Kidney (tissue), 14 donors: ENCODE results near the gene PLAAT2. TPM values are rescaled to one million over a fixed set of nuclear protein-coding genes. Genes with fewer than 3 reads are reported as not detected.

Experiments
- DNase-seq, 5 donors: peaks; one replicate each; pipeline ENCODE4 v3.0.0-alpha.2; 2013 to 2020
- FAIRE-seq: peaks from 2 replicates; lab custom pipeline; 2012; peaks lifted over from hg19 to GRCh38; lab: Jason Lieb, UNC
- H3K27ac ChIP-seq, 2 donors: one replicate each; pipeline ENCODE4 v1.7.0; 2013; ENCODE audit warnings: low read depth in 2 of 2, low read length in 2 of 2, inconsistent platforms in 1 of 2
- H3K27me3 ChIP-seq: one replicate; pipeline ENCODE4 v1.7.1; 2013; ENCODE audit warnings: low read length, inconsistent platforms; ENCODE audit not compliant: control insufficient read depth, insufficient read depth
- H3K36me3 ChIP-seq, 3 donors: one replicate each; pipeline versions ENCODE4 v1.7.0 to v1.7.1; 2013; ENCODE audit warnings: low read length in 3 of 3, control low read depth in 1 of 3, inconsistent platforms in 1 of 3; ENCODE audit not compliant: insufficient read depth in 3 of 3, control insufficient read depth in 2 of 3
- H3K4me1 ChIP-seq, 3 donors: one replicate each; pipeline versions ENCODE4 v1.7.0 to v1.7.1; 2013; ENCODE audit warnings: low read length in 3 of 3, inconsistent platforms in 1 of 3, low read depth in 1 of 3; ENCODE audit not compliant: control insufficient read depth in 2 of 3, insufficient read depth in 2 of 3
- H3K4me3 ChIP-seq, 3 donors: one replicate each; pipeline versions ENCODE4 v1.7.0 to v1.8.1; 2013; ENCODE audit warnings: low read length in 3 of 3, control low read depth in 1 of 3, inconsistent platforms in 1 of 3
- H3K9ac ChIP-seq, 3 donors: one replicate each; pipeline versions ENCODE4 v1.7.0 to v1.7.1; 2013; ENCODE audit warnings: low read length in 3 of 3, control low read depth in 1 of 3, inconsistent platforms in 1 of 3
- H3K9me3 ChIP-seq, 3 donors: one replicate each; pipeline versions ENCODE4 v1.7.0 to v1.7.1; 2013; ENCODE audit warnings: low read length in 3 of 3, control low read depth in 1 of 3, inconsistent platforms in 1 of 3; ENCODE audit not compliant: control insufficient read depth in 2 of 3, insufficient read depth in 1 of 3
- intact Hi-C: fragments of 100-400 bp; cut with DNase I; formaldehyde crosslinking; loops from one replicate; pipeline ENCODE4 v1.11.1; 2022
- polyA plus RNA-seq: library from polyadenylated mRNA; stranded (reverse); fragments of 350-450 nt; fragmentation: Illumina TruSeq; extraction: RNeasy Lipid Tissue Mini Kit (QIAGEN cat#74804); gene quantifications from one replicate; pipeline ENCODE4 v1.2.3, GENCODE V29; 2014; ENCODE audit warnings: low read depth, low replicate concordance; ENCODE audit not compliant: insufficient read depth
- total RNA-seq: library from RNA; stranded (reverse); fragmentation: NEBNext Ultra II Directional; extraction: Animal tissue kit (Norgen Biotek cat#: 25700); gene quantifications from one replicate; pipeline ENCODE4 v1.2.1, GENCODE V29; 2021
- TF ChIP-seq, protein P1 (sequence below): IDR thresholded peaks from 3 replicates; pipeline ENCODE4 v1.5.1; 2012; ENCODE audit warnings: mild to moderate bottlenecking, moderate library complexity, borderline replicate concordance; ENCODE audit not compliant: insufficient read depth; ENCODE audit errors: extremely low read depth
- donor health status: control.
- donor health status: control.
- donor health status: control.
- donor health status: control.
- donor health status: control.
- donor health status: DM: yes; HTN: yes; CAD: no.
- donor health status: Normal renal cell carcinoma (clear cell type).

Gene PLAAT2
- total and polyA plus RNA-seq, 2 donors from 2014 or later, result 1.3 to 49.5 TPM

DNA sequence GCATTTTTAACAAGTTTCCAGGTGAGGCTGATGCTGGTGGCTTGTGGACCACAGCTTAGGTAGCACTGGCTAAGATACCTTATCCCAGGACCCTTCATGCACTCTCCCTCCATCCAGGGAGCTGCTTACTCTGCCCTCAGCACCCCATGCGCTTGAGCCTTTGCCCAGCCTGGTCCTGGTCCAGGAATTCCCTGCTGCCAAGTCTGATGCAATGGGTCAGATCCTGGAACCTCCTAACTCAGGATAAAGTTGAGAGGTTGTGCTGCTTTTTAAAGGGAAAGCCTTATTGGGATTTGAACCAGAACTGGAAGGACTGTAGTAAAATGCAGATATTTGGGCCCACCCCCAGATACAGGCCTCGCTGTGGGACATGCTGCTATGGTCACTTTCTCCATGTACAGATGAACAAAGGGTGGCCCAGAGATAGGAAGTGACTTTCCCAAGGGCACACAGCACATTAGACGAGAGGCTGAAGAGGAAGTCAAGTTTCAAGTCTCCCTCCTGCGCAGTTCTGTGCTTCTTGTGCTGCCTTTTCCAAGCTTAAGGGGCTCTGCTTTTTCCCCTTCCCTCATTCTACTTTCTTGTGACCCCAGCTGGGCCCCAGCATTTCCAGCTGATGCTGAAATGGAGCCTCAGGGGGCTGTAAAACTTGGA, 58.1 kb downstream of the PLAAT2 start:
- peaks cover 0 to 4% (median 2%) of the 10 kb centered on the region in 3 donors for H3K9me3 ChIP-seq
- TF ChIP-seq, protein P1, sequence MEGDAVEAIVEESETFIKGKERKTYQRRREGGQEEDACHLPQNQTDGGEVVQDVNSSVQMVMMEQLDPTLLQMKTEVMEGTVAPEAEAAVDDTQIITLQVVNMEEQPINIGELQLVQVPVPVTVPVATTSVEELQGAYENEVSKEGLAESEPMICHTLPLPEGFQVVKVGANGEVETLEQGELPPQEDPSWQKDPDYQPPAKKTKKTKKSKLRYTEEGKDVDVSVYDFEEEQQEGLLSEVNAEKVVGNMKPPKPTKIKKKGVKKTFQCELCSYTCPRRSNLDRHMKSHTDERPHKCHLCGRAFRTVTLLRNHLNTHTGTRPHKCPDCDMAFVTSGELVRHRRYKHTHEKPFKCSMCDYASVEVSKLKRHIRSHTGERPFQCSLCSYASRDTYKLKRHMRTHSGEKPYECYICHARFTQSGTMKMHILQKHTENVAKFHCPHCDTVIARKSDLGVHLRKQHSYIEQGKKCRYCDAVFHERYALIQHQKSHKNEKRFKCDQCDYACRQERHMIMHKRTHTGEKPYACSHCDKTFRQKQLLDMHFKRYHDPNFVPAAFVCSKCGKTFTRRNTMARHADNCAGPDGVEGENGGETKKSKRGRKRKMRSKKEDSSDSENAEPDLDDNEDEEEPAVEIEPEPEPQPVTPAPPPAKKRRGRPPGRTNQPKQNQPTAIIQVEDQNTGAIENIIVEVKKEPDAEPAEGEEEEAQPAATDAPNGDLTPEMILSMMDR, result no peak
- peaks cover 0 to 4% (median 4%) of the 10 kb centered on the region in 3 donors for H3K4me1 ChIP-seq
- no peak overlapping the region for H3K9ac ChIP-seq
- H3K27me3 ChIP-seq, result no peaks in the 10 kb centered on the region
- FAIRE-seq (no peak), DNase-seq (no peak)
- no peak overlapping the region for H3K27ac ChIP-seq
- intact Hi-C loops, result no loop called here
- H3K4me3 ChIP-seq, result no peak overlapping the region
- H3K36me3 ChIP-seq, result no peaks in the 10 kb centered on the region

DNA sequence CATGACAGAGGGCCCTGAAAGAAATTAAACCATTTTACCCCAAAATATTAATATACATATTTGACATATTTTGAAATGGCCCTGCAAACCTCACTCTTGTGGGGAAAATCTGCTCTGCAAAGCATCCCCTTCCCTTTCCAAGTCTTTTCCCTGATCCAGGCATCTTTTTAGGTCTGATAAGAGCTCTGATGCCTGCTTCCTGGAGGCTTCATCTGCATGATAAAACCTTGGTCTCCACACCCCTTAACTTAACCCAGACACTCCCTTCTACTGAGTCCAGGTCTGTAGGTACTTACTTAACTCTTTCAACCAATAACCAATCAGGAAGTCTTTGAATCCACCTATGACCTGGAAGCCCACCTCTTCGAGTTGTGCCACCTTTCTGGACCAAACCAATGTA, 59.1 kb downstream of the PLAAT2 start:
- intact Hi-C loops, result no loop called here
- no peak for DNase-seq
- Histone ChIP-seq H3K9me3 (peaks cover 0 to 4% (median 2%) of the 10 kb centered on the region in 3 donors), H3K27ac (no peak overlapping the region), H3K4me1 (peaks cover 0 to 2% (median 0%) of the 10 kb centered on the region in 3 donors), H3K36me3 (no peaks in the 10 kb centered on the region), H3K4me3 (no peak overlapping the region), H3K27me3 (no peaks in the 10 kb centered on the region), H3K9ac (no peak overlapping the region)
- no peak for FAIRE-seq
- TF ChIP-seq, protein P1, result no peak

DNA sequence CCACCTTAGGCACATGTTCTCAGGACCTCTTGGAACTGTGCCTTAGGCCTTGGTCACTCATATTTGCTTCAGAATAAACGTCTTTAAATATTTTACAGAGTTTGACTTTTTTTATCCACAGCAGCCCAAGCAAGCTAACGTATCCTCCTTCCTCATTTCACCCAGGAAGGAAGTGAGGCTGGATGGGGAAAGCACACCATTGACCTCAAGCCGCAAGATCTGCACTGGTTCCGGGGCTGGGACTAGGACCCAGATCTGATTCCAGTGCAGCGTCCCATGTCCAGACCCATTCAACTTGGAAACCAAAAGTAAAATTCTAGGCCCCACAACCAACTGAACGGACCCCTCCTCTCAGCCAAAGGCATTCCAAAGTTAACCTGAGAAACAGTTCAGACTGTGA, 59.7 kb downstream of the PLAAT2 start:
- FAIRE-seq (no peak), DNase-seq (no peak)
- Histone ChIP-seq H3K9ac (no peak overlapping the region), H3K4me1 (peaks cover 0 to 2% (median 0%) of the 10 kb centered on the region in 3 donors), H3K36me3 (no peaks in the 10 kb centered on the region), H3K9me3 (peaks cover 0 to 4% (median 2%) of the 10 kb centered on the region in 3 donors), H3K27ac (no peak overlapping the region), H3K4me3 (no peak overlapping the region), H3K27me3 (no peaks in the 10 kb centered on the region)
- TF ChIP-seq, protein P1, result no peak
- intact Hi-C loops, result no loop called here

Other genes starting within 250 kb of the PLAAT2 start
- gene SLC22A9, start 193.6 kb downstream of the PLAAT2 start, total RNA-seq, result not detected
- not detected for gene SLC22A9, start 193.6 kb downstream of the PLAAT2 start, polyA plus RNA-seq
- gene PLAAT5, start 72.2 kb downstream of the PLAAT2 start, total RNA-seq, result 0.72 TPM
- 7.6 TPM for gene PLAAT5, start 72.2 kb downstream of the PLAAT2 start, polyA plus RNA-seq
- 0.44 TPM for gene LGALS12, start 57.3 kb downstream of the PLAAT2 start, total RNA-seq
- gene LGALS12, start 57.3 kb downstream of the PLAAT2 start, polyA plus RNA-seq, result 0.32 TPM
- gene PLAAT4, start 26.6 kb downstream of the PLAAT2 start, total RNA-seq, result 111 TPM
- 579 TPM for gene PLAAT4, start 26.6 kb downstream of the PLAAT2 start, polyA plus RNA-seq
- gene PLAAT3, start 51.1 kb upstream of the PLAAT2 start, total RNA-seq, result 88.2 TPM
- 262 TPM for gene PLAAT3, start 51.1 kb upstream of the PLAAT2 start, polyA plus RNA-seq
- gene ATL3, start 108.0 kb upstream of the PLAAT2 start, total RNA-seq, result 78.3 TPM
- 11.4 TPM for gene ATL3, start 108.0 kb upstream of the PLAAT2 start, polyA plus RNA-seq
- gene RTN3, start 118.1 kb upstream of the PLAAT2 start, total RNA-seq, result 93.1 TPM
- 109 TPM for gene RTN3, start 118.1 kb upstream of the PLAAT2 start, polyA plus RNA-seq
- 14.4 TPM for gene ZFTA, start 205.4 kb upstream of the PLAAT2 start, total RNA-seq
- gene ZFTA, start 205.4 kb upstream of the PLAAT2 start, polyA plus RNA-seq, result 10.8 TPM